ENCODE measurements around the gene ZSWIM1.

GRCh38 chr20:45833883-45834796 is 46.9 kb upstream of the ZSWIM1 start:
- no peak for TF ChIP-seq CTCF (IDR thresholded peaks at IDR 0.05; ENCODE audit: extremely low read depth in 1 of 2, insufficient read depth in 1 of 2, low read depth in 1 of 2, low read length in 2 of 2)
- peak; percentile 73 for TF ChIP-seq POLR2AphosphoS5 (IDR thresholded peaks at IDR 0.05; ENCODE audit: insufficient read depth, low read depth, low read length)
- no peak for TF ChIP-seq JUN (IDR thresholded peaks at IDR 0.05; ENCODE audit: borderline replicate concordance, insufficient read depth, insufficient read length, low read depth)
- no peak for TF ChIP-seq POLR2A (IDR thresholded peaks at IDR 0.05; ENCODE audit: low read depth, low read length)
- no peak for TF ChIP-seq MAX (IDR thresholded peaks at IDR 0.05; ENCODE audit: insufficient read depth, insufficient read length)

All from endothelial cell of umbilical vein (primary cell).